ENCODE measurements around the gene MAP3K13. TPM values are rescaled to one million over a fixed set of nuclear protein-coding genes. Genes with fewer than 3 reads are reported as not detected.
A peak's percentile ranks its signal among the peaks of the same experiment; 100 is the strongest.

Gene MAP3K13
- total RNA-seq, 1 experiment from 2014 or later = 23.5 TPM

- H3K4me3 ChIP-seq = no peak overlapping the region
- H3K9me3 ChIP-seq (replicated peaks) = no peaks in the 10 kb centered on the region
- no peak overlapping the region for H3K27ac ChIP-seq
- H3K27me3 ChIP-seq = no peaks in the 10 kb centered on the region
- no peaks in the 10 kb centered on the region for H3K4me1 ChIP-seq
- no peak for DNase-seq
- no peaks in the 10 kb centered on the region for H3K36me3 ChIP-seq
Measured at GRCh38 chr3:185519021-185519420, 156.1 kb downstream of the MAP3K13 start.

- no peak overlapping the region for H3K27ac ChIP-seq
- H3K4me3 ChIP-seq = no peak overlapping the region
- no peaks in the 10 kb centered on the region for H3K9me3 ChIP-seq (replicated peaks)
- no peaks in the 10 kb centered on the region for H3K36me3 ChIP-seq
- no peaks in the 10 kb centered on the region for H3K4me1 ChIP-seq
- no peak for DNase-seq
- no peaks in the 10 kb centered on the region for H3K27me3 ChIP-seq
Measured at GRCh38 chr3:185521349-185522138, 158.6 kb downstream of the MAP3K13 start.

- Histone ChIP-seq H3K36me3 (no peaks in the 10 kb centered on the region), H3K4me1 (no peaks in the 10 kb centered on the region), H3K9me3 (replicated peaks) (no peaks in the 10 kb centered on the region), H3K4me3 (no peak overlapping the region), H3K27me3 (no peaks in the 10 kb centered on the region), H3K27ac (no peak overlapping the region)
- no peak for DNase-seq
Measured at GRCh38 chr3:185526349-185526951, 163.5 kb downstream of the MAP3K13 start.

DNA sequence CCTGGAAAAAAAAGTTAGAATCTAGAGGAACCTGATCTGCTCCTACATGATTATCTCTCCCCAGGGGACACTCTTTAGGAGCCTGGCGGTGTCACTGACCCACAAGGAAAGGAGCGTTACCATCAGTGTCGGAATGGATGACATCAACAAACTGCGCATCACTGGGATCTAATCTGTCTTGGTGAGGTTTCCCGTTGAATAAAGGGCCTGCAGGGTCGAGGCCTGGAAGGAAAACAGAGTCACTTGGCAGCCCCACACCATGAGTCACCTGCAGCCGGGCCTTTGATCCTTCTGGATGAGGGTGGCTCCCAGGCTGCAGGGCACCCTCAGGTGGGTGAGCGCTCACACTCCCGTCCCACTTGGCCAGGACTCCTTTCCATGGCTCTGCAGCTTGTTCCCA, 164.4 kb downstream of the MAP3K13 start:
- DNase-seq = no peak
- no peaks in the 10 kb centered on the region for H3K27me3 ChIP-seq
- H3K4me3 ChIP-seq = no peak overlapping the region
- no peaks in the 10 kb centered on the region for H3K9me3 ChIP-seq (replicated peaks)
- H3K4me1 ChIP-seq = no peaks in the 10 kb centered on the region
- H3K36me3 ChIP-seq = no peaks in the 10 kb centered on the region
- H3K27ac ChIP-seq = no peak overlapping the region

DNA sequence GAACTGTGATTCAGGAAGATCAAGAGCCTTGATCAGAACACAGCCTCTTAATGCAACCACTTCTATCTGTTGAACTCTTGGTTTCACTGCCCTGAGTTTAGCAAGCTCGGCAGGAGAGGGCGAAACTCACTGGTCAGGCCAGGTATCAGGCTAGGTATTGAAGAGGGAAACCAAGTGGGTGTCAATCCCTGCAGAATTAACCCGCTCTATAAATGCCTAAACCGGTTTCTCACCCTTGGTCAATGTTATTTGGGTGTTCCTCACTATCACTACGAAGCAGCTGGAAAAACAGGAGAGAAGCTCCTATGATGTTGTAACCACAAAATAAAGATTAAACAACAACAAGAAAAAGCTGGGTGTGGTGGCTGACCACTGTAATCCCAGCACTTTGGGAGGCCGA, 165.6 kb downstream of the MAP3K13 start:
- Histone ChIP-seq H3K9me3 (replicated peaks) (no peaks in the 10 kb centered on the region), H3K4me3 (no peak overlapping the region), H3K4me1 (no peaks in the 10 kb centered on the region), H3K27me3 (no peaks in the 10 kb centered on the region), H3K36me3 (no peaks in the 10 kb centered on the region), H3K27ac (no peak overlapping the region)
- no peak for DNase-seq

- Histone ChIP-seq H3K27ac (no peak overlapping the region), H3K36me3 (no peaks in the 10 kb centered on the region), H3K27me3 (no peaks in the 10 kb centered on the region), H3K4me1 (no peaks in the 10 kb centered on the region), H3K9me3 (replicated peaks) (no peaks in the 10 kb centered on the region), H3K4me3 (no peak overlapping the region)
- DNase-seq = no peak
Measured at GRCh38 chr3:185530856-185531255, 167.9 kb downstream of the MAP3K13 start.

- Histone ChIP-seq H3K4me3 (no peak overlapping the region), H3K27ac (no peak overlapping the region), H3K9me3 (replicated peaks) (no peaks in the 10 kb centered on the region), H3K4me1 (no peaks in the 10 kb centered on the region), H3K36me3 (no peaks in the 10 kb centered on the region), H3K27me3 (no peaks in the 10 kb centered on the region)
- peak in 1 of 2 experiments; percentile 36 for DNase-seq
Measured at GRCh38 chr3:185532901-185533300, 170.0 kb downstream of the MAP3K13 start.

GRCh38 chr3:185534511-185534910, 171.6 kb downstream of the MAP3K13 start:
- H3K4me3 ChIP-seq = no peak overlapping the region
- H3K4me1 ChIP-seq = no peaks in the 10 kb centered on the region
- DNase-seq = no peak
- H3K27me3 ChIP-seq = no peaks in the 10 kb centered on the region
- no peaks in the 10 kb centered on the region for H3K36me3 ChIP-seq
- H3K9me3 ChIP-seq (replicated peaks) = no peaks in the 10 kb centered on the region
- H3K27ac ChIP-seq = no peak overlapping the region

- H3K4me3 ChIP-seq = no peak overlapping the region
- no peaks in the 10 kb centered on the region for H3K27me3 ChIP-seq
- no peaks in the 10 kb centered on the region for H3K9me3 ChIP-seq (replicated peaks)
- no peaks in the 10 kb centered on the region for H3K36me3 ChIP-seq
- H3K4me1 ChIP-seq = no peaks in the 10 kb centered on the region
- peak in 1 of 2 experiments; percentile 27 for DNase-seq
- no peak overlapping the region for H3K27ac ChIP-seq
Measured at GRCh38 chr3:185537369-185537970, 174.5 kb downstream of the MAP3K13 start.

Other genes with a start within 250 kb of the MAP3K13 start
- 11.7 and 11.8 TPM in 2 replicates for gene C3orf70, start 210.1 kb upstream of the MAP3K13 start, total RNA-seq (2014; rRNA removed; shearing (Covaris generic))
- 3.4 and 5.7 TPM in 2 replicates for gene EHHADH, start 109.1 kb upstream of the MAP3K13 start, total RNA-seq (2014; rRNA removed; shearing (Covaris generic))
- 17.6 and 17.9 TPM in 2 replicates for gene TMEM41A, start 135.9 kb downstream of the MAP3K13 start, total RNA-seq (2014; rRNA removed; shearing (Covaris generic))
- 0.04 TPM in 1 of 2 replicates, not detected in the other for gene LIPH, start 189.5 kb downstream of the MAP3K13 start, total RNA-seq (2014; rRNA removed; shearing (Covaris generic))
- 30.9 and 34.1 TPM in 2 replicates for gene SENP2, start 223.2 kb downstream of the MAP3K13 start, total RNA-seq (2014; rRNA removed; shearing (Covaris generic))